ENCODE results near the gene WDR93.

DNA sequence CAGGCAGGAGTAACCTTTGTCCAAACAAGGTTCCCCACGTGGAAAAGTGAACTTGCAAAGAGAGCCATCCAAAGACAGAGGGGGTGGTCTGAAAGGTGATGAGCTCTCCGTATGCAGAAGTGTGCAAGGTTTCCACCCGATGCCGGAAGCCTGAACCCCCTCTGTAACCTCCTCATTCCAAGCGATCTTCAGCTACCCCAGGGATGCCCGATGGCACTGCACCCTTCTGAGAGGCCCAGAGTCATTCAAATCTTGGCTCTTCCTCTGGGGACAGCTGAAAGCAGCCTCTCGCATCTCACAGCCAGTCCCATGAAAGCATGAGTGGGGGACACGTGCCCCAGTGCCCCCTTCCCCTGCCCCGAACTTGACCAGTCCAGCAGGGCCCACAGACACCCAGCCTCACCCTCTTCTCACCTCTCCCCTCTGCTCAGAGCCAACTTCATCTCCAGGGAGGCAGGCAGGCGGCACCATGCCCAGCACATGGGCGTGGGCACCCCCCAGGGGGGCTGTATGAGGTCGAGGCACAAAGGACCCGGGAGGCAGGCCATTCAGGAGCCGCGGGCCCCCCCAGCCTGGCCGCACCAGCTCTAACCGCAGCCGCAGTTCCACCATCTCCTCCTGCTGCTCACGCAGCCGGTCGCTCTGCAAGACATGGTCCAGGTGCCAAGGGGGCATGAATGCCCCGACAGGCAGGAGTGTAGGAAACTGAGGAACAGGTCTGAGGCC is 44.0 kb upstream of the WDR93 start:
- TF ChIP-seq, protein P1, sequence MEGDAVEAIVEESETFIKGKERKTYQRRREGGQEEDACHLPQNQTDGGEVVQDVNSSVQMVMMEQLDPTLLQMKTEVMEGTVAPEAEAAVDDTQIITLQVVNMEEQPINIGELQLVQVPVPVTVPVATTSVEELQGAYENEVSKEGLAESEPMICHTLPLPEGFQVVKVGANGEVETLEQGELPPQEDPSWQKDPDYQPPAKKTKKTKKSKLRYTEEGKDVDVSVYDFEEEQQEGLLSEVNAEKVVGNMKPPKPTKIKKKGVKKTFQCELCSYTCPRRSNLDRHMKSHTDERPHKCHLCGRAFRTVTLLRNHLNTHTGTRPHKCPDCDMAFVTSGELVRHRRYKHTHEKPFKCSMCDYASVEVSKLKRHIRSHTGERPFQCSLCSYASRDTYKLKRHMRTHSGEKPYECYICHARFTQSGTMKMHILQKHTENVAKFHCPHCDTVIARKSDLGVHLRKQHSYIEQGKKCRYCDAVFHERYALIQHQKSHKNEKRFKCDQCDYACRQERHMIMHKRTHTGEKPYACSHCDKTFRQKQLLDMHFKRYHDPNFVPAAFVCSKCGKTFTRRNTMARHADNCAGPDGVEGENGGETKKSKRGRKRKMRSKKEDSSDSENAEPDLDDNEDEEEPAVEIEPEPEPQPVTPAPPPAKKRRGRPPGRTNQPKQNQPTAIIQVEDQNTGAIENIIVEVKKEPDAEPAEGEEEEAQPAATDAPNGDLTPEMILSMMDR (IDR thresholded peaks at IDR 0.05; ENCODE audit: low read depth, low read length, poor library complexity, severe bottlenecking), result no peak
- no peak for TF ChIP-seq EZH2phosphoT487 (IDR thresholded peaks at IDR 0.05; ENCODE audit: borderline replicate concordance, low read length)
